Measurements from ENCODE around the gene GATAD2A. TPM values are rescaled to one million over a fixed set of nuclear protein-coding genes. Genes with fewer than 3 reads are reported as not detected.
"Not testable (repeated sequence)": the region's sequence is repeated elsewhere in the genome, so short reads cannot be mapped to it uniquely, and the experiment has no call there.

GATAD2A gene
- polyA plus RNA-seq (ENCODE audit: insufficient read length in 4 of 4): 10 to 100 TPM; 38.3 to 53.4 (median 48.4) TPM

GRCh38 chr19:19404879-19405860, at the start of gene GATAD2A:
GATAD2A (plus strand) TSS chr19:19405675; CDS start chr19:19465346, 59,671 bp downstream.
- DNase-seq (ENCODE audit: low read depth in 4 of 4, low spot score in 3 of 4): peak; percentile 77 to 89 (median 86)

GRCh38 chr19:19356500-19356899, 49.0 kb upstream of the GATAD2A start:
- no peak for DNase-seq (ENCODE audit: low read depth in 4 of 4, low spot score in 3 of 4)

- no peak for DNase-seq (ENCODE audit: low read depth in 4 of 4, low spot score in 3 of 4)
Observed at GRCh38 chr19:19356901-19357566, 48.4 kb upstream of the GATAD2A start.

GRCh38 chr19:19361075-19361594, 44.3 kb upstream of the GATAD2A start:
- peak in 3 of 4 donors; percentile 53 to 63 (median 62) for DNase-seq (ENCODE audit: low read depth in 4 of 4, low spot score in 3 of 4)

- no peak for DNase-seq (ENCODE audit: low read depth in 4 of 4, low spot score in 3 of 4)
Observed at GRCh38 chr19:19362075-19362474, 43.4 kb upstream of the GATAD2A start.

- no peak for DNase-seq (ENCODE audit: low read depth in 4 of 4, low spot score in 3 of 4)
Observed at GRCh38 chr19:19366434-19367396, 38.8 kb upstream of the GATAD2A start.

GRCh38 chr19:19368087-19368486, 37.4 kb upstream of the GATAD2A start:
- no peak for DNase-seq (ENCODE audit: low read depth in 4 of 4, low spot score in 3 of 4)

GRCh38 chr19:19371059-19371458, 34.4 kb upstream of the GATAD2A start:
- DNase-seq (ENCODE audit: low read depth in 4 of 4, low spot score in 3 of 4): no peak

- no peak for DNase-seq (ENCODE audit: low read depth in 4 of 4, low spot score in 3 of 4)
Observed at GRCh38 chr19:19372656-19373416, 32.6 kb upstream of the GATAD2A start.

GRCh38 chr19:19379527-19379926, 25.9 kb upstream of the GATAD2A start:
- no peak for DNase-seq (ENCODE audit: low read depth in 4 of 4, low spot score in 3 of 4)

GRCh38 chr19:19380316-19380715, 25.2 kb upstream of the GATAD2A start:
- not testable (repeated sequence) for DNase-seq (ENCODE audit: low read depth in 4 of 4, low spot score in 3 of 4)

GRCh38 chr19:19381007-19381926, 24.2 kb upstream of the GATAD2A start:
- no peak for DNase-seq (ENCODE audit: low read depth in 4 of 4, low spot score in 3 of 4)

GRCh38 chr19:19382118-19382517, 23.4 kb upstream of the GATAD2A start:
- DNase-seq (ENCODE audit: low read depth in 4 of 4, low spot score in 3 of 4): no peak

GRCh38 chr19:19384486-19384885, 21.0 kb upstream of the GATAD2A start:
- DNase-seq (ENCODE audit: low read depth in 4 of 4, low spot score in 3 of 4): no peak

- DNase-seq (ENCODE audit: low read depth in 4 of 4, low spot score in 3 of 4): peak; percentile 96 to 99 (median 98)
Observed at GRCh38 chr19:19385131-19385895, 20.2 kb upstream of the GATAD2A start.

- no peak for DNase-seq (ENCODE audit: low read depth in 4 of 4, low spot score in 3 of 4)
Observed at GRCh38 chr19:19385896-19386869, 19.3 kb upstream of the GATAD2A start.

All from left renal pelvis (tissue), 4 donors.